ENCODE results near the gene ACSL3.

ACSL3 gene

GRCh38 chr2:222860740-222861410 lies at the start of gene ACSL3:
Gene ACSL3 (plus strand): TSS chr2:222861036. CDS start chr2:222908773, 47,737 bp downstream.
- DNase-seq (ENCODE audit: low spot score), result peak; percentile 89
- peak within 1 kb of the TSS; percentile 92 for H3K27ac ChIP-seq
- ChIA-PET POLR2A (ENCODE audit: low non-redundant PET) (interaction anchor here (0.6 kb wide), 1 partner anchor 51 kb away, joined by 3 read pairs; no protein-coding TSS in a partner anchor), CTCF (interaction anchor here (1.3 to 1.6 kb wide), 2 partner anchors 63 to 170 kb away, joined by 3 to 4 read pairs; no protein-coding TSS in a partner anchor)
- TF ChIP-seq CTCF (conservative IDR thresholded peaks at IDR 0.05; ENCODE audit: low read depth), result no peak

GRCh38 chr2:222811828-222812227 lies 49.0 kb upstream of the ACSL3 start:
- TF ChIP-seq CTCF (conservative IDR thresholded peaks at IDR 0.05; ENCODE audit: low read depth), result no peak
- H3K27ac ChIP-seq, result no peak overlapping the region
- ChIA-PET POLR2A (ENCODE audit: low non-redundant PET) (no interaction called here), CTCF (interaction anchor here (0.6 kb wide), 1 partner anchor 1209 kb away, joined by 3 read pairs; no protein-coding TSS in a partner anchor)
- no peak for DNase-seq (ENCODE audit: low spot score)

- DNase-seq (ENCODE audit: low spot score), result peak; percentile 88
- POLR2A ChIA-PET (ENCODE audit: low non-redundant PET), result no interaction called here
- H3K27ac ChIP-seq, result no peak overlapping the region; the same call in 1 of the 2 replicates
- CTCF ChIA-PET, result interaction anchor here (0.8 to 1.1 kb wide), 2 partner anchors 104 to 123 kb away, joined by 3 read pairs; no protein-coding TSS in a partner anchor
- no peak for TF ChIP-seq CTCF (conservative IDR thresholded peaks at IDR 0.05; ENCODE audit: low read depth)
These were observed 47.5 kb upstream of the ACSL3 start for GRCh38 chr2:222813177-222813843.

GRCh38 chr2:222819722-222820333 lies 41.0 kb upstream of the ACSL3 start:
- ChIA-PET POLR2A (ENCODE audit: low non-redundant PET) (interaction anchor here (0.5 kb wide), 1 partner anchor 32 kb away, joined by 3 read pairs; no protein-coding TSS in a partner anchor), CTCF (no interaction called here)
- DNase-seq (ENCODE audit: low spot score), result peak; percentile 41
- TF ChIP-seq CTCF (conservative IDR thresholded peaks at IDR 0.05; ENCODE audit: low read depth), result no peak
- H3K27ac ChIP-seq, result no peak overlapping the region

GRCh38 chr2:222823183-222823930 lies 37.5 kb upstream of the ACSL3 start:
- POLR2A ChIA-PET (ENCODE audit: low non-redundant PET), result no interaction called here
- no peak overlapping the region for H3K27ac ChIP-seq
- CTCF ChIA-PET, result no interaction called here
- TF ChIP-seq CTCF (conservative IDR thresholded peaks at IDR 0.05; ENCODE audit: low read depth), result no peak
- DNase-seq (ENCODE audit: low spot score), result no peak

GRCh38 chr2:222825031-222825430 lies 35.8 kb upstream of the ACSL3 start:
- no peak for DNase-seq (ENCODE audit: low spot score)
- no peak for TF ChIP-seq CTCF (conservative IDR thresholded peaks at IDR 0.05; ENCODE audit: low read depth)
- CTCF ChIA-PET, result interaction anchor here (0.7 kb wide), 1 partner anchor 10 kb away, joined by 3 read pairs; no protein-coding TSS in a partner anchor
- POLR2A ChIA-PET (ENCODE audit: low non-redundant PET), result no interaction called here
- H3K27ac ChIP-seq, result no peak overlapping the region

All from RWPE1 (cell line).